ENCODE data around the gene SLC26A2.

The SLC26A2 gene

GRCh38 chr5:149942199-149942598 is 18.4 kb upstream of the SLC26A2 start:
- no peak for TF ChIP-seq GATA3 (IDR thresholded peaks at IDR 0.05; ENCODE audit: low read depth, low read length)
- TF ChIP-seq GATA2 (IDR thresholded peaks at IDR 0.05; ENCODE audit: low read depth, low read length): no peak

GRCh38 chr5:149944666-149945065 is 15.9 kb upstream of the SLC26A2 start, which contains the start of gene PDE6A:
Gene PDE6A, minus strand, starts transcription at chr5:149944793. Its CDS starts 120 bp downstream, at chr5:149944673.
- TF ChIP-seq GATA3 (IDR thresholded peaks at IDR 0.05; ENCODE audit: low read depth, low read length) (no peak), GATA2 (IDR thresholded peaks at IDR 0.05; ENCODE audit: low read depth, low read length) (no peak)

GRCh38 chr5:149946118-149946517 is 14.4 kb upstream of the SLC26A2 start:
- TF ChIP-seq GATA2 (IDR thresholded peaks at IDR 0.05; ENCODE audit: low read depth, low read length) (no peak), GATA3 (IDR thresholded peaks at IDR 0.05; ENCODE audit: low read depth, low read length) (no peak)

GRCh38 chr5:149948993-149949392 is 11.6 kb upstream of the SLC26A2 start:
- no peak for TF ChIP-seq GATA2 (IDR thresholded peaks at IDR 0.05; ENCODE audit: low read depth, low read length)
- no peak for TF ChIP-seq GATA3 (IDR thresholded peaks at IDR 0.05; ENCODE audit: low read depth, low read length)

DNA sequence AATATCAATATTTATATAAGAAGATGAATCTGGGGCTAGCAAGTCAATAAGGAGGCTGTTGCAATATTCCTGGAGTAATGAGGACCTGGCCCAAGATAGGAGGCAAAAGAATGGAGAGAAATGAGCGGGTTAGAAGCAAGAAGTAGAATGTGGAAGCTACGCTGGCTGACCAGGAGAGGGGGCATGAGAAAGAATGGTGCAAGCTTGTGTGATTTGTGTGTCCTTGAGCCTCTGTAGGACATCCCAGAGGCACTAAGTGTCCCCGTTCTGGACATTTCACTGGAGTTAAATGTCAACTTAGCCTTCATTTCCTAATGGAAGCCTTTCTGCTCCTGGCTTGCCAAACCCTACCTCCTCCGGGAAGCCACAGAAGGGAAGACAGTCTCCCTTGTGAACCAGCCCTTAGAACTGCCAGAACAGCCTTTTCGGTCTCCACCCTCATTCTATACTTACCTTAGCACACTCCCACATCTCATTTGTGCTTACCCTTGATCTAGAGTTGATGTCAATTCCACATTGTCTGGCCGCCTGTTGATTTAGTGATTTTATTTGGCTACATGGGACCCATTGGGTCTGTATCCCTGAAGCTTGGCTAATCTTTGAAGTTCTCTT is 9.3 kb upstream of the SLC26A2 start:
- no peak for TF ChIP-seq GATA2 (IDR thresholded peaks at IDR 0.05; ENCODE audit: low read depth, low read length)
- no peak for TF ChIP-seq GATA3 (IDR thresholded peaks at IDR 0.05; ENCODE audit: low read depth, low read length)

GRCh38 chr5:149953436-149954121 is 7.0 kb upstream of the SLC26A2 start:
- TF ChIP-seq GATA2 (IDR thresholded peaks at IDR 0.05; ENCODE audit: low read depth, low read length) (no peak), GATA3 (IDR thresholded peaks at IDR 0.05; ENCODE audit: low read depth, low read length) (no peak)

GRCh38 chr5:149954798-149955197 is 5.8 kb upstream of the SLC26A2 start:
- TF ChIP-seq GATA2 (IDR thresholded peaks at IDR 0.05; ENCODE audit: low read depth, low read length): no peak
- no peak for TF ChIP-seq GATA3 (IDR thresholded peaks at IDR 0.05; ENCODE audit: low read depth, low read length)

DNA sequence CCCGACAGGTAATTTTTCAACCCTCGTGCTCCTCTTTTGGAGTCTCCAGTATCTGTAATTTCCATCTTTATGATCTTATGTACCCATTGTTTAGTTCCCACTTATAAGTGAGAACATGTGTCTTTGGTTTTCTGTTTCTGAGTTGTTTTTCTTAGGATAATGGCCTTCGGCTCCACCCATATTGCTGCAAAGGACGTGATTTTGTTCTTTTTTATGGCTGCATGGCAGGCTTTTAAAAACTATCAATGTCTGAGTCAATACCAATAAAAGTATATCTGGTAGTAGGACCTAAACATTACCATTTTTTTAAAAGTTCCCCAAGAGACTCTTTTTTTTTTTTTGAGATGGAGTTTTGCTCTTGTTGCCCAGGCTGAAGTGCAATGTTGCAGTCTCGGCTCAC is 3.9 kb upstream of the SLC26A2 start:
- TF ChIP-seq GATA3 (IDR thresholded peaks at IDR 0.05; ENCODE audit: low read depth, low read length): no peak
- no peak for TF ChIP-seq GATA2 (IDR thresholded peaks at IDR 0.05; ENCODE audit: low read depth, low read length)

DNA sequence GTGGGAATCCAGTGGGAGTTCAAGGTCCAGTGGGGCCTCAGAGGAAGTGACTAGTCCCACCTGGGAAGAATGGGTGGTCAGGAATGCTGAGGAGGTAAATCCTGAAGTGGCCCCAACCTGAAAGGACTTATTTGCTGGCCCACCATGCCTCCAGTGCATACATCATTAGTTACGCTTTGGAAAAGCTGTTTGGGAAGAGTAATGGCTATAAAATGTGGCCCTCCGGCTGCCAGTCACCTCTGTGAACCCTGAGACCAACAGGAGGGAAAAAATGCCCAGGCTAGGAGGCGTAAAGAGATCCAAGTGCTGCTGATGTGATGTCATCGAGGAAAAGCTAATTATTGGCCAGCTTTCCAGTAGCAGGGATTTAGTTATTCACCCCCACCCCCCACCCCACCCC is 2.7 kb upstream of the SLC26A2 start:
- TF ChIP-seq GATA3 (IDR thresholded peaks at IDR 0.05; ENCODE audit: low read depth, low read length) (no peak), GATA2 (IDR thresholded peaks at IDR 0.05; ENCODE audit: low read depth, low read length) (no peak)

DNA sequence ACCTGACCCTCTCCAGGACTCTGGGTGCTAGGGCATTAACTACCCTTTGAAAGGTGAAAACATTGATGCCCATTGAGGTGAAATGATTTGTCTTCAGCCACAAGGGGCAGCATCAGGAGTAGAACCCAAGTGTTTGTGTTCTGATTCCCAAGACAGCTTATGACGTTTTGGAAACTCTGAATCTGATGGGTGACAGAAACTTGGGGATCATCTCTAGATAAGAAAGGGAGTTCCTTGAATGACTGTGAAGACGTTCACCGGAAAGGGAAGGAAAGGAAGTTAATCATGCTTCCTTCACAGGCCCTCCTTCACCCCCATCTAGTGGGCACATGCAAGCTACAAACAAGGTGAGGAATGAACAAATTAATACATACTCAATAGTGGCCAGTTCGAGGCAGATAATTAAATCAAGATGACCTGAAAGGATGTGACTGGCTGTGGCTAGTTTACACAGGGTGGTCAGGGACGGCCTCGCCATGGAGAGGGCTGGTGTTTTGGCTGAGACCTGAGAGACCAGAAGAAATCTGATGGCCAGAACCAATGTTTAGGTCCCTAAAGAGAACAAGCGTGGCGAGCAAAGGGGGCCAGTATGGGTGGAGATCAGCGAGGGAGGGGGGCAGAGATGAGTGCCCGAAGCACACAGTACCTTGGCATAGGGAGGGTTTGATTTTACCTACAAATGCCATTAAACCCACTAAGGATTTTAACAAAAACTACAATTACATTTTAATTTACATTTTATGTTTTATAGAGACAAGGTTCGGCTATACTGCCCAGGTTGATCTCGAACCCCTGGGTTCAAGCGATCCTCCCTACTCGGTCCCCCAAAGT is 937 bp upstream of the SLC26A2 start:
- TF ChIP-seq GATA2 (IDR thresholded peaks at IDR 0.05; ENCODE audit: low read depth, low read length): no peak
- TF ChIP-seq GATA3 (IDR thresholded peaks at IDR 0.05; ENCODE audit: low read depth, low read length): no peak

DNA sequence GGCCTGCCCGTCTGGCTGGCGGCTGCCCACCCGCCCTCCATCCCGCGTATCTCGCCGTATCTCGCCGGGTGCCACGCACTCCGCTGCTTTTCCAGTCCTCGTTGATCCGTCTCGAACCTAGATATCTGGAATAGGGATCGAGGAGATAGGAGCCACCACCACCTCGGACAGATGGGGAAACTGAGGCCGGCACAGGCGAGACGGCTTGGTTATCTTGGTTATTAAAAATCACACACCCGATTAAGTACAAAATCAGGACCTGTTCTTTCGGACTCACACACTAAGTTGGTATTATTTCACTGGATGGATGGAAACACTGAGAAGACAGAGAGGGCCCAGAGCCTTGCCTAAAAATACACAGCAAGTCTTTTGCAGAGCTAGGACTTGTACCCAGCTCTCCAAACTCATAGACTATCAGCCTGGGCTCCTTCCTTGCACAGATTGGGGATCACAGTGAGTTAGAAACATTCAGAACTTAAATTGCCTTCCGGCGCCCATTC is 678 bp downstream of the SLC26A2 start:
- TF ChIP-seq GATA2 (IDR thresholded peaks at IDR 0.05; ENCODE audit: low read depth, low read length) (peak; percentile 43; the same call in 1 of the 2 replicates), GATA3 (IDR thresholded peaks at IDR 0.05; ENCODE audit: low read depth, low read length) (no peak)

DNA sequence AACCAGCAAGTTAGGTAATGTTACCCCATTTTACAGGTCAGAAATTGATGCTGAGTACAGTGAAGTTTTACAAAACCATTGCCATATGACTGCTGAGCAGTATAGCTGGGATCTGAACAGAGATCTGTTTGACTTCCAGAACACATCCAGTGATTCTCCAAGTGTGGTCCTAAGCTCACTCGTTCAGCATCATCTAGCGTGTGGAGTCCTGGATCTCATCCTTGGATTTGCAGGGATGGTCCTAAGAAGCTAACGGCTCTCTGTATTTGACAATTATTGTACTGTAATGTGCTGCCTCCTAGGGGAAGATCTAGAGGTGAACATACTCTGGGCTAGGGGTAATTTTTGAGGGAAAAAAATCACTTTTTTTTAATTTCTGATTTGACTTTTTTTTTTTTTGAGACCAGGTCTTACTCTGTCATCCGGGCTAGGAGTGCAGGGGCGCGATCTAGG is 1.4 kb downstream of the SLC26A2 start:
- no peak for TF ChIP-seq GATA2 (IDR thresholded peaks at IDR 0.05; ENCODE audit: low read depth, low read length)
- TF ChIP-seq GATA3 (IDR thresholded peaks at IDR 0.05; ENCODE audit: low read depth, low read length): no peak

DNA sequence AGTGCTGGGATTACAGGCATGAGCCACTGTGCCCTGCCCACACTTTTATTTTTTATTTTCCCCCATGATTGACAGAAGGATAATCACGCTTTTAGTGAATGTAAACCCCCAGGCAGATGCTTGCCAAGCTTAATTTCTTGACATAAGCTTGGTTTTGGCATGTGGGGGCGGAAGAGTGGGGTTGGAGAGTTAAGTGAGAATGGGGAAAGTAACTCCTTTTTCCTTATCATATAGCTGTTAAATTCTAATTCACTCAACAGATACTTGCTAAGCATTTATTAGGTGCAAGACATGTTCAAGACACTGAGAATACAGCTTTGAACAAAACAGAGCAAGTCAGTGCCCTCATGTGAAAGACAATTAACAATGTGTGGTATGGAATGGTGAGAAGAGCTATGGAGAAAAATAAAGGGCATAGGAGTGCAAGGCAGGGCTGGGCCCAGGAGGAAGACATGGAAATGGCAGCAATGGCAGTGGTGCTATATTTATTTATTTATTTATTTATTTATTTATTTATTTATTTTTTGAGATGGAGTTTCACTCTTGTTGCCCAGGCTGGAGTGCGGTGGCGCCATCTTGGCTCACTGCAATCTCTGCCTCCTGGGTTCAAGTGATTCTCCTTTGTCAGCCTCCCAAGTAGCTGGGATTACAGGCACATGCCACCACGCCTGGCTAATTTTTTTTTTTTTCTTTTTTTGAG is 2.2 kb downstream of the SLC26A2 start:
- TF ChIP-seq GATA2 (IDR thresholded peaks at IDR 0.05; ENCODE audit: low read depth, low read length) (no peak), GATA3 (IDR thresholded peaks at IDR 0.05; ENCODE audit: low read depth, low read length) (no peak)

GRCh38 chr5:149963729-149964128 is 3.2 kb downstream of the SLC26A2 start:
- no peak for TF ChIP-seq GATA3 (IDR thresholded peaks at IDR 0.05; ENCODE audit: low read depth, low read length)
- TF ChIP-seq GATA2 (IDR thresholded peaks at IDR 0.05; ENCODE audit: low read depth, low read length): no peak

Measured in SH-SY5Y (cell line).